ENCODE data around the gene ADGRB3.

DNA sequence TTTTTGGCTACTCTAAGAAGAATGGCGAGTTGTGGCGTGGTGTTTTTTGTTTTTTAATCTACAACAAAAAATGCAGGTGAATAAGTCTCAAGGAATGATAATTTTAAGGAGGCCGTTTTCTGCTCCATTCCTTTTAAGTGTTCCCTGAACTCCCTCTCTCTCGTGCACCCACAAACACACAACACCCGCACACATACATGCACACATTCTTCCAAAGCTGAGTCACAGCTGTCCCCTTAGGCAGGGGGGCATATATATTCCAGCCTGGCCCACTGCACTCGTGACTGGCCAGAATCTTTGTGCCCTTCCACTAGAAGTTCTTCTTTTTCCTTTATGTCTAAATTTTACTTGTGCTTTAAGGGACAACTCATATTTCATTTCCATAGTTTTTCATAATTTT is 756.0 kb downstream of the ADGRB3 start:
- TF ChIP-seq, protein P1, sequence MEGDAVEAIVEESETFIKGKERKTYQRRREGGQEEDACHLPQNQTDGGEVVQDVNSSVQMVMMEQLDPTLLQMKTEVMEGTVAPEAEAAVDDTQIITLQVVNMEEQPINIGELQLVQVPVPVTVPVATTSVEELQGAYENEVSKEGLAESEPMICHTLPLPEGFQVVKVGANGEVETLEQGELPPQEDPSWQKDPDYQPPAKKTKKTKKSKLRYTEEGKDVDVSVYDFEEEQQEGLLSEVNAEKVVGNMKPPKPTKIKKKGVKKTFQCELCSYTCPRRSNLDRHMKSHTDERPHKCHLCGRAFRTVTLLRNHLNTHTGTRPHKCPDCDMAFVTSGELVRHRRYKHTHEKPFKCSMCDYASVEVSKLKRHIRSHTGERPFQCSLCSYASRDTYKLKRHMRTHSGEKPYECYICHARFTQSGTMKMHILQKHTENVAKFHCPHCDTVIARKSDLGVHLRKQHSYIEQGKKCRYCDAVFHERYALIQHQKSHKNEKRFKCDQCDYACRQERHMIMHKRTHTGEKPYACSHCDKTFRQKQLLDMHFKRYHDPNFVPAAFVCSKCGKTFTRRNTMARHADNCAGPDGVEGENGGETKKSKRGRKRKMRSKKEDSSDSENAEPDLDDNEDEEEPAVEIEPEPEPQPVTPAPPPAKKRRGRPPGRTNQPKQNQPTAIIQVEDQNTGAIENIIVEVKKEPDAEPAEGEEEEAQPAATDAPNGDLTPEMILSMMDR (IDR thresholded peaks at IDR 0.05), result no peak
- TF ChIP-seq POLR2A (IDR thresholded peaks at IDR 0.05), result no peak
